HepG2 (cell line): ENCODE results near the gene RBP3. TPM values are rescaled to one million over a fixed set of nuclear protein-coding genes. Genes with fewer than 3 reads are reported as not detected.

Experiments
- ATAC-seq: fragments of 200-7000 bp; cut with Tn5 transposase; 3 replicates; pipeline ENCODE4 v1.9.1; 2020; ENCODE audit warnings: mild to moderate bottlenecking, moderate library complexity
- BruUV-seq: library from RNA; stranded (reverse); fragments of 400-500 nt; replicated peaks from 2 replicates; lab custom pipeline; 2021; lab: Mats Ljungman, UMichigan
- CTCF ChIA-PET: fragments of 300-600 bp; formaldehyde crosslinking; extraction: SDS; loops from one replicate; lab custom pipeline; 2021; ENCODE audit warnings: low total read pairs, inconsistent platforms, low intra/inter-chr PET ratio; lab: Yijun Ruan, JAX
- POLR2A ChIA-PET: fragments of 350-600 bp; sonication (Branson Sonifier 250); formaldehyde crosslinking; loops from one replicate; lab custom pipeline; 2020; ENCODE audit warnings: antibody characterized with exemption, inconsistent platforms; lab: Yijun Ruan, JAX
- DNase-seq: peaks from one replicate; pipeline ENCODE4 v3.0.0-alpha.2; 2015; ENCODE audit warnings: low spot score
- FAIRE-seq: peaks from 3 replicates; lab custom pipeline; 2011; peaks lifted over from hg19 to GRCh38; lab: Jason Lieb, UNC
- H2AFZ ChIP-seq: one replicate; pipeline ENCODE4 v1.6.1; 2011; ENCODE audit warnings: low read length, inconsistent platforms
- H3K27ac ChIP-seq: fragments of 300-600 bp; 3 replicates; pipeline ENCODE4 v1.8.0; 2011; ENCODE audit warnings: mixed run types, mild to moderate bottlenecking, mixed read lengths, low read length, inconsistent platforms; ENCODE audit not compliant: insufficient read depth; ENCODE audit errors: extremely low read length
- H3K27me3 ChIP-seq, 2 experiments: fragments of 200-600 bp in 1 of 2; 2 replicates in 1 of 2; 3 replicates in 1 of 2; pipeline versions ENCODE4 v1.6.0 to v1.8.0; 2011; ENCODE audit warnings: low read length in 2 of 2, mild to moderate bottlenecking in 2 of 2, moderate library complexity in 2 of 2, inconsistent platforms in 1 of 2; ENCODE audit not compliant: insufficient read depth in 2 of 2, control insufficient read depth in 1 of 2
- H3K36me3 ChIP-seq, 2 experiments: fragments of 200-600 bp in 1 of 2; replicated peaks in 1 of 2; 2 replicates in 1 of 2; 3 replicates in 1 of 2; pipeline versions ENCODE4 v1.5.1 to v1.8.0; 2011; ENCODE audit warnings: low read length in 2 of 2, inconsistent platforms in 1 of 2; ENCODE audit not compliant: insufficient read depth in 2 of 2, control insufficient read depth in 1 of 2
- H3K4me1 ChIP-seq: 2 replicates; pipeline ENCODE4 v1.5.1; 2012; ENCODE audit warnings: low read length, inconsistent platforms; ENCODE audit not compliant: insufficient read depth
- H3K4me2 ChIP-seq: 2 replicates; pipeline ENCODE4 v1.6.0; 2011; ENCODE audit warnings: low read depth, low read length, inconsistent platforms
- H3K4me3 ChIP-seq, 3 experiments: fragments of 200-600 bp in 1 of 3; sonication (generic), shearing (Covaris generic) in 1 of 3; replicated peaks in 1 of 3; 2 replicates each; pipeline ENCODE4 v1.5.1; 2011 to 2016; ENCODE audit warnings: low read length in 3 of 3, inconsistent platforms in 2 of 3, low read depth in 2 of 3, mild to moderate bottlenecking in 2 of 3, control low read depth in 1 of 3, mixed read lengths in 1 of 3; ENCODE audit not compliant: insufficient read depth in 1 of 3
- H3K79me2 ChIP-seq: one replicate; pipeline ENCODE4 v1.6.1; 2011; ENCODE audit warnings: low read length, inconsistent platforms; ENCODE audit not compliant: insufficient read depth
- H3K9ac ChIP-seq: 2 replicates; pipeline ENCODE4 v1.6.0; 2011; ENCODE audit warnings: mild to moderate bottlenecking, low read depth, low read length, inconsistent platforms; ENCODE audit not compliant: insufficient read depth
- H3K9me3 ChIP-seq: 2 replicates; pipeline ENCODE4 v1.5.1; 2012; ENCODE audit warnings: mild to moderate bottlenecking, low read length
- H4K20me1 ChIP-seq: 2 replicates; pipeline ENCODE4 v1.6.0; 2011; ENCODE audit warnings: inconsistent platforms, mild to moderate bottlenecking, low read length, moderate library complexity; ENCODE audit not compliant: insufficient read depth
- GTF3A ChIP-seq: sonication (generic); formaldehyde crosslinking; conservative IDR thresholded peaks from 2 replicates; pipeline ENCODE4 v1.4.0; 2020; ENCODE audit warnings: mild to moderate bottlenecking, missing genetic modification reagents
- RBM22 ChIP-seq: fragments of 200-400 bp; formaldehyde crosslinking; optimal IDR thresholded peaks from 2 replicates; pipeline ENCODE3; 2017; ENCODE audit warnings: mild to moderate bottlenecking, low read length, moderate library complexity
- SMARCE1 ChIP-seq: fragments of 450-650 bp; IDR thresholded peaks from 2 replicates; pipeline ENCODE4 v1.6.1; 2017; ENCODE audit warnings: borderline replicate concordance
- SMC3 ChIP-seq: IDR thresholded peaks from 2 replicates; pipeline ENCODE4 v1.6.1; 2011; ENCODE audit warnings: low read length, improper control_type of control experiment
- ZNF234 ChIP-seq: sonication (generic); formaldehyde crosslinking; conservative IDR thresholded peaks from 2 replicates; pipeline ENCODE4 v1.5.1; 2020; ENCODE audit warnings: mild to moderate bottlenecking, missing genetic modification reagents
- WGBS: methylation state at CpG from one replicate; pipeline ENCODE4 v1.1.6; 2017; ENCODE audit warnings: low lambda C conversion rate; 5-methylcytosine and 5-hydroxymethylcytosine counted together
- in situ Hi-C: cut with HindIII; loops from 2 replicates; pipeline ENCODE4 v1.10.0; 2017; ENCODE audit warnings: low pct_unique_long_range_greater_than_20kb; ENCODE audit not compliant: extremely low pct_ligation_motif_present
- intact Hi-C: fragments of 100-400 bp; cut with micrococcal nuclease; formaldehyde crosslinking; loops from one replicate; pipeline ENCODE4 v1.10.0; 2022; ENCODE audit not compliant: unreplicated experiment
- polyA plus RNA-seq, 8 experiments: library from polyadenylated mRNA; depleted of rRNA in 3 of 8; stranded (reverse) in 7 of 8; unstranded in 1 of 8; fragments of >200 nt; fragmentation: Illumina TruSeq in 4 of 8; extraction: Trizol in 4 of 8; gene quantifications; 2 replicates each; pipeline versions ENCODE4 v1.2.1 to v1.2.3, GENCODE V29; 2011 to 2016; ENCODE audit warnings: low read depth in 4 of 8, missing spikeins in 1 of 8, mixed read lengths in 1 of 8; ENCODE audit not compliant: insufficient read depth in 1 of 8
- total RNA-seq, 5 experiments: library from RNA; depleted of rRNA; stranded (reverse); fragments of >200 nt; fragmentation: Illumina TruSeq; extraction: Trizol; gene quantifications; 2 replicates each; pipeline ENCODE4 v1.2.3, GENCODE V29; 2016; ENCODE audit warnings: low read depth in 1 of 5
- TF ChIP-seq, protein P1 (sequence below): IDR thresholded peaks from 2 replicates; pipeline ENCODE4 v1.4.0; 2020; ENCODE audit warnings: mild to moderate bottlenecking, missing genetic modification reagents

Gene RBP3
- total and polyA plus RNA-seq, 2 of the 13 experiments (the other 11 are each of a cell fraction or from before 2014, with no cell fraction given): not detected

DNA sequence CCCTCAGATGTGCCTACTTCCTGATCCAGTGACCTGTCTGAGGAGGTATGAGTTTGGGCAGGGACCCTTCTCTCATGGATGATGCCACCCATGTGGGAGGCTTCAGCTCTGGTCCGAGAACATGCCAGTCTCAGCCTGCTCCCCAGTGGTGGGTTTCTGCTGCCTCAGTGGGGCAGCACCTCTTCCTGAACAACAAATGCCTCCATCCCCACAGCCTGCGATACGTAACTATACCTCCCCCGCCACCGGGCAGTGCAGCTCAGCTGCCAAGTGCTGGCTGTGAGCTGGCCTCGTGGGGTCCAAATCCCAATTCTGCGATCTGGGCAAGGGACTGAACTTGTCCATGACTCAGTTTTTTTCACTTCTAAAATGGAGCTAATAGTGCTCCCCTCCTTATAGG, 45.1 kb upstream of the RBP3 start:
- ChIA-PET CTCF (no interaction called here), POLR2A (no interaction called here)
- no TSS peak for BruUV-seq
- H3K36me3 ChIP-seq: no peaks in the 10 kb centered on the region
- FAIRE-seq (no peak), ATAC-seq (no peak), DNase-seq (no peak)
- no peaks in the 10 kb centered on the region for H3K9me3 ChIP-seq
- H2AFZ ChIP-seq: no peak overlapping the region
- H3K4me1 ChIP-seq: no peaks in the 10 kb centered on the region
- H3K79me2 ChIP-seq: no peaks in the 10 kb centered on the region
- H4K20me1 ChIP-seq: no peaks in the 10 kb centered on the region
- no peak overlapping the region for H3K4me2 ChIP-seq
- in situ Hi-C loops (loop anchor here (10.0 kb wide), 1 partner anchor 278 kb away; no protein-coding TSS in a partner anchor), intact Hi-C loops (no loop called here)
- TF ChIP-seq, protein P1, sequence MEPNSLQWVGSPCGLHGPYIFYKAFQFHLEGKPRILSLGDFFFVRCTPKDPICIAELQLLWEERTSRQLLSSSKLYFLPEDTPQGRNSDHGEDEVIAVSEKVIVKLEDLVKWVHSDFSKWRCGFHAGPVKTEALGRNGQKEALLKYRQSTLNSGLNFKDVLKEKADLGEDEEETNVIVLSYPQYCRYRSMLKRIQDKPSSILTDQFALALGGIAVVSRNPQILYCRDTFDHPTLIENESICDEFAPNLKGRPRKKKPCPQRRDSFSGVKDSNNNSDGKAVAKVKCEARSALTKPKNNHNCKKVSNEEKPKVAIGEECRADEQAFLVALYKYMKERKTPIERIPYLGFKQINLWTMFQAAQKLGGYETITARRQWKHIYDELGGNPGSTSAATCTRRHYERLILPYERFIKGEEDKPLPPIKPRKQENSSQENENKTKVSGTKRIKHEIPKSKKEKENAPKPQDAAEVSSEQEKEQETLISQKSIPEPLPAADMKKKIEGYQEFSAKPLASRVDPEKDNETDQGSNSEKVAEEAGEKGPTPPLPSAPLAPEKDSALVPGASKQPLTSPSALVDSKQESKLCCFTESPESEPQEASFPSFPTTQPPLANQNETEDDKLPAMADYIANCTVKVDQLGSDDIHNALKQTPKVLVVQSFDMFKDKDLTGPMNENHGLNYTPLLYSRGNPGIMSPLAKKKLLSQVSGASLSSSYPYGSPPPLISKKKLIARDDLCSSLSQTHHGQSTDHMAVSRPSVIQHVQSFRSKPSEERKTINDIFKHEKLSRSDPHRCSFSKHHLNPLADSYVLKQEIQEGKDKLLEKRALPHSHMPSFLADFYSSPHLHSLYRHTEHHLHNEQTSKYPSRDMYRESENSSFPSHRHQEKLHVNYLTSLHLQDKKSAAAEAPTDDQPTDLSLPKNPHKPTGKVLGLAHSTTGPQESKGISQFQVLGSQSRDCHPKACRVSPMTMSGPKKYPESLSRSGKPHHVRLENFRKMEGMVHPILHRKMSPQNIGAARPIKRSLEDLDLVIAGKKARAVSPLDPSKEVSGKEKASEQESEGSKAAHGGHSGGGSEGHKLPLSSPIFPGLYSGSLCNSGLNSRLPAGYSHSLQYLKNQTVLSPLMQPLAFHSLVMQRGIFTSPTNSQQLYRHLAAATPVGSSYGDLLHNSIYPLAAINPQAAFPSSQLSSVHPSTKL (CRISPR knock-in tag): no peak
- no peak for TF ChIP-seq ZNF234 (CRISPR knock-in tag)
- TF ChIP-seq SMC3: no peak
- TF ChIP-seq RBM22: no peak
- TF ChIP-seq GTF3A: no peak
- TF ChIP-seq SMARCE1: no peak
- WGBS: 20% methylated on average over 3 of the region's 7 CpGs
- H3K27me3 ChIP-seq: peaks cover 0 to 31% of the 10 kb centered on the region in 2 experiments; a peak in 2 of 5 replicates
- H3K9ac ChIP-seq: no peak overlapping the region
- no peak overlapping the region for H3K27ac ChIP-seq
- H3K4me3 ChIP-seq: no peak overlapping the region
